ENCODE measurements around the gene ADK.

GRCh38 chr10:74658511-74658910 is 507.5 kb downstream of the ADK start:
- TF ChIP-seq EZH2 (IDR thresholded peaks at IDR 0.05; ENCODE audit: low read depth) = no peak
- no peak for TF ChIP-seq CTCF (conservative IDR thresholded peaks at IDR 0.05)
